RWPE2 (cell line): ENCODE measurements around the gene ARHGAP18.

Experiments used
- ATAC-seq: fragments of 200-7000 bp; cut with Tn5 transposase; 3 replicates; pipeline ENCODE4 v1.9.1; 2021; ENCODE audit warnings: low read depth
- DNase-seq: peaks from one replicate; pipeline ENCODE4 v3.0.0-alpha.2; 2020; ENCODE audit warnings: low spot score
- H3K27ac ChIP-seq: fragments of 450-650 bp; 2 replicates; pipeline ENCODE4 v1.5.1; 2017; ENCODE audit warnings: mild to moderate bottlenecking; ENCODE audit not compliant: poor library complexity, severe bottlenecking
- H3K27me3 ChIP-seq: fragments of 250-450 bp; sonication (Bioruptor Pico); 2 replicates; pipeline ENCODE4 v1.5.1; 2021; ENCODE audit warnings: mild to moderate bottlenecking, moderate library complexity; ENCODE audit not compliant: insufficient read depth, poor library complexity, severe bottlenecking
- H3K36me3 ChIP-seq: fragments of 250-450 bp; sonication (Bioruptor Pico); 2 replicates; pipeline ENCODE4 v1.5.1; 2020; ENCODE audit warnings: low read depth, mild to moderate bottlenecking, moderate library complexity
- H3K4me1 ChIP-seq: fragments of 250-450 bp; sonication (Bioruptor Pico); 2 replicates; pipeline ENCODE4 v1.5.1; 2021; ENCODE audit warnings: mild to moderate bottlenecking, moderate library complexity; ENCODE audit not compliant: insufficient read depth, poor library complexity, severe bottlenecking
- H3K4me3 ChIP-seq: fragments of 250-450 bp; sonication (Bioruptor Pico); 2 replicates; pipeline ENCODE4 v1.5.1; 2021; ENCODE audit warnings: mild to moderate bottlenecking, moderate library complexity; ENCODE audit not compliant: severe bottlenecking
- H3K9me3 ChIP-seq: fragments of 250-450 bp; sonication (Bioruptor Pico); 2 replicates; pipeline ENCODE4 v1.5.1; 2021; ENCODE audit warnings: mild to moderate bottlenecking, moderate library complexity; ENCODE audit not compliant: severe bottlenecking
- TF ChIP-seq, protein P1 (sequence below): fragments of 450-650 bp; IDR thresholded peaks from one replicate; pipeline ENCODE4 v1.5.1; 2017; ENCODE audit warnings: mild to moderate bottlenecking, moderate library complexity; ENCODE audit not compliant: poor library complexity, severe bottlenecking

Gene ARHGAP18

DNA sequence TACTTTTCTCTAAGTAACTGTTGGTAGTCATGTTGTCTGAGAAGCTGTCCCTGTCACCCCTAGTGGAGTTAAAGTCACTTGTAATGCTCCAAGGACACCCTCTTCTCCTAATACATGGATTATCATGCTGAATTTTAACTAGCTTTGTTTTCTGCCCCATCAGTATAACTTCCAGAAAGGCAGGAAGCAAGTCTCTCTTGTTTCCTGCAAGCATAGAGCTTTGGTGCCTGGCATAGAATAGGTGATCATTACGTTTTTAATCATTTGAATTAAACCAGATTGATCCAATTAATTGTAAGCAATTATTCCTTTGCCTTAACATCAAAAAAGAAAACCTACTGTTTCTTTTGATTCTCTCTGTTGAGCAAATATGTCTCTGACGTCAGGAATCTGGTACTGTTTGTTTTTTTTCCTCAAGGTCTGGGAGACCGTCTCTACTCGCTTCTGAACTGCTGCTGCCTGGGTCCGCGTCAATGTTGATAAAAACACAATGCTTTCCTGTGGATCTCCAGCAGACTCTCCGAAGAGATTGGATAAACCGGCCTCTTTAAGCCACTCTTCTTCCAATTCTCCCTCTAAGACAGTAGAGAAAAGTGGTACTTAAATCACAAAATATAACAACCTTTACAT lies 71.8 kb downstream of the ARHGAP18 start:
- ATAC-seq (no peak), DNase-seq (no peak)
- H3K27me3 ChIP-seq, result no peaks in the 10 kb centered on the region
- H3K4me3 ChIP-seq, result no peak overlapping the region
- H3K27ac ChIP-seq, result no peak overlapping the region
- no peaks in the 10 kb centered on the region for H3K4me1 ChIP-seq
- TF ChIP-seq, protein P1, sequence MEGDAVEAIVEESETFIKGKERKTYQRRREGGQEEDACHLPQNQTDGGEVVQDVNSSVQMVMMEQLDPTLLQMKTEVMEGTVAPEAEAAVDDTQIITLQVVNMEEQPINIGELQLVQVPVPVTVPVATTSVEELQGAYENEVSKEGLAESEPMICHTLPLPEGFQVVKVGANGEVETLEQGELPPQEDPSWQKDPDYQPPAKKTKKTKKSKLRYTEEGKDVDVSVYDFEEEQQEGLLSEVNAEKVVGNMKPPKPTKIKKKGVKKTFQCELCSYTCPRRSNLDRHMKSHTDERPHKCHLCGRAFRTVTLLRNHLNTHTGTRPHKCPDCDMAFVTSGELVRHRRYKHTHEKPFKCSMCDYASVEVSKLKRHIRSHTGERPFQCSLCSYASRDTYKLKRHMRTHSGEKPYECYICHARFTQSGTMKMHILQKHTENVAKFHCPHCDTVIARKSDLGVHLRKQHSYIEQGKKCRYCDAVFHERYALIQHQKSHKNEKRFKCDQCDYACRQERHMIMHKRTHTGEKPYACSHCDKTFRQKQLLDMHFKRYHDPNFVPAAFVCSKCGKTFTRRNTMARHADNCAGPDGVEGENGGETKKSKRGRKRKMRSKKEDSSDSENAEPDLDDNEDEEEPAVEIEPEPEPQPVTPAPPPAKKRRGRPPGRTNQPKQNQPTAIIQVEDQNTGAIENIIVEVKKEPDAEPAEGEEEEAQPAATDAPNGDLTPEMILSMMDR, result no peak
- H3K36me3 ChIP-seq, result peaks cover 63% of the 10 kb centered on the region
- H3K9me3 ChIP-seq, result no peaks in the 10 kb centered on the region

DNA sequence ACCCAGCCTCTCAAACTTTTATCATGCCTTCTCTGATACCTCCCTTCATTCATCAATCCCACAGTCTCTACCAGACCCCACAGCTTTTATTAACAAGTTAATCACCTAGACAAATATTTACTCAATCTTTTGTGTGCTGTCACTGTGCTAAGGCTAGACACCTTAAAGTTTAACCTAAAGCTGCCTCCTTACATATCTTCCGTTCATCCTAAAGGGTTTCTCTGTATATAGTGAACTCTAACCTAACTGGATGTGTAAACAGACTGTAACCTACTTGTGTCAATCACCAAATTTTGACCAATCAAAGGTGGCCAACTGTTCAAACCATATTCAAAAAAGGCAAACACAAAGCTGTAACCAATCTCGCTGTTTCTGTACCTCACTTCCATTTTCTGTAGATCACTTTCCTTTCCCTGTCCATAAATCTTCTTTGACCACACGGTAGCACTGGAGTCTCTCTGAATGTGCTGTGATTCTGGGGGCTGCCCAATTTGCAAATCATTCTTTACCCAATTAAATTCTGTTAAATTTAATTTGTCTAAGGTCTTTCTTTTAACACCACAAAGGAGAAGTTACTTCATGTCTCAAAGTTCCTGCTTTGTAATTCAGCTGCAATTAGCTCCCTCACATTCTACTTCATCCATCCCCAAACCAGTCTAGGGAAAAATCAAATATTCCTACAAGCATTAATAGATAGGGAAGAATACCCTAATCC lies 72.5 kb downstream of the ARHGAP18 start:
- H3K4me3 ChIP-seq, result no peak overlapping the region
- H3K27me3 ChIP-seq, result no peaks in the 10 kb centered on the region
- H3K27ac ChIP-seq, result no peak overlapping the region
- ATAC-seq (no peak), DNase-seq (no peak)
- peaks cover 66% of the 10 kb centered on the region for H3K36me3 ChIP-seq
- no peaks in the 10 kb centered on the region for H3K4me1 ChIP-seq
- TF ChIP-seq, protein P1, result no peak
- no peaks in the 10 kb centered on the region for H3K9me3 ChIP-seq

DNA sequence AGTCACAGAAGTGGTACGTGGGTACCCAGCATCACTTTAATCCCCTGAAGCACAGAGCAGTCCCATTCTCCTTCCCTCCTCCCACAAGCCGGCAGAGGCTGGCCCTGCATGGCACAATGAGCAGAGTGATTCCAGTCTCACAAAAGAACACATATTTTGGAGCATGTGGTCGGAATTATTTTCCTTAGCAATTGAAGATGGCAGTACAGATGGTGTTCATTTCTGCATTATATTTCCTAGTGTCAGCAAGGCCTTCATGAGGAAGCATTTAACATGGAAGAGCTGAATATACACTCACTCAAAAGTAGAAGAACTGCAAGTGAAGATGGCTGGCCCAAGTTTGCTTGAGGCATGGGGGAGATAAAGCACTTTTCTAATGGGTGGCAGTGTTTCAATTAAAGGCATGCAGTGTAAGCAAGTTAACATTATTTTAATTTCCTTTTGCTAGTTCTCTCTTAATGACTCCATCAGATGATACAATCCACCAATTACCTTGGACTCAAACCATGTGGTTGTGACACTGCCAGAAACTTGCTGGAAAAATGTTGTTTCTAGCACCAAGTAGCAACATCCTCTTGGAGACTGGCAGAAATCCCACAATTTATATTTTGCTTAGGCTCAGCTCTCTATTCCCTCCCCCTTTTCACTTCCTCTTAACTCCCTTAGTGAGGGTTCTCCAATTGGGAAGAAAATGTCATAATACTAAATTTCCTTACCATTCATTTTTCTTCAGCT lies 74.4 kb downstream of the ARHGAP18 start:
- H3K9me3 ChIP-seq, result no peaks in the 10 kb centered on the region
- DNase-seq (no peak), ATAC-seq (no peak)
- no peaks in the 10 kb centered on the region for H3K4me1 ChIP-seq
- H3K36me3 ChIP-seq, result peaks cover 55% of the 10 kb centered on the region
- H3K27ac ChIP-seq, result no peak overlapping the region
- no peak overlapping the region for H3K4me3 ChIP-seq
- TF ChIP-seq, protein P1, result no peak
- no peaks in the 10 kb centered on the region for H3K27me3 ChIP-seq

DNA sequence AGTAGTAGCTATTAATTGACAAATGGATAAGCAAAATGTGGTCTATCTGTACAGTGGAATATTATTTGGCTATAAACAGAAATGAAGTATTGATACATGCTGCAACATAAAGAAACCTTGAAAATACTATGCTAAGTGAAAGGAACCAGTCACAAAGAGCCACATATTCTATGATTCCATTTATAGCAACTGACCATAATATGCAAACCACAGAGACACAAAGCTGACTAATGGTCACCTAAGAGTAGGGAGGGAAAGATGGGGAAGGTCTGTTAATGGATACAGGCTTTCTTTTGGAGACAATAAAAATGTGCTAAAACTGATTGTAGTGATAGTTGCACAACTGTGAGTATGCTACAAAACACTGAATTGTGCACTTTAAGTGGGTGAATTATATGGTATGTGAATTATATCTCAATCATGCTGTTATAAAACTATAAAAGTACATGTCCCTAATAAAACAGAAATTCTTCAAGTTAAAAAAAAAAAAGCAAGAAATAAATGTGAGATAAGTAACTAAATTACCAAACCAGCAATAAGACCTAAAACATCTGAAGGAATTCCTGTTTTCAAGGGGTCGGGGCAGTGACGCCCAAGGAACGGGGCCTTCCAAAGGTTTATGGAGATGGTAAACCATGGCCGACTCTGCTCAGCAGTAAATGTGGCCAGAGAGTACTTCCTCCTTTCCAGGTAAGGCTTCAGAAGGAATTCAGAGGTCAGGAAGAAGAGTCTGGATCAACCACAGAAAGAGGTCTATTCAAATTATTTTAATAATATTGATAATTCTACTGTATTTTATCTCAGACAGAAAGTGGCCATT lies 75.4 kb downstream of the ARHGAP18 start:
- H3K27me3 ChIP-seq, result no peaks in the 10 kb centered on the region
- TF ChIP-seq, protein P1, result no peak
- H3K4me1 ChIP-seq, result no peaks in the 10 kb centered on the region
- ATAC-seq (no peak), DNase-seq (no peak)
- H3K9me3 ChIP-seq, result no peaks in the 10 kb centered on the region
- H3K4me3 ChIP-seq, result no peak overlapping the region
- H3K36me3 ChIP-seq, result peaks cover 57% of the 10 kb centered on the region
- no peak overlapping the region for H3K27ac ChIP-seq
